BLaER1 treated with 17β-estradiol and CSF1 and Interleukin-3, amounts not matched to agents 10 nM and 100 nM (cell line): ENCODE data around the gene GAMT.

ENCODE experiments used
- H3K27ac ChIP-seq, 11 experiments: shearing (Covaris generic); formaldehyde crosslinking; 2 replicates each; pipeline ENCODE4 v1.8.1; 2022
- H3K27me3 ChIP-seq, 11 experiments: shearing (Covaris generic); formaldehyde crosslinking; 2 replicates each; pipeline ENCODE4 v1.8.1; 2022
- H3K36me3 ChIP-seq, 11 experiments: shearing (Covaris generic); formaldehyde crosslinking; 2 replicates each; pipeline ENCODE4 v1.8.1; 2022
- H3K4me1 ChIP-seq, 10 experiments: shearing (Covaris generic); formaldehyde crosslinking; 2 replicates each; pipeline ENCODE4 v1.8.1; 2022
- H3K4me2 ChIP-seq, 11 experiments: shearing (Covaris generic); formaldehyde crosslinking; 2 replicates each; pipeline ENCODE4 v1.8.1; 2022
- H3K4me3 ChIP-seq, 10 experiments: shearing (Covaris generic); formaldehyde crosslinking; 2 replicates each; pipeline ENCODE4 v1.8.1; 2022
- H3K9ac ChIP-seq, 11 experiments: shearing (Covaris generic); formaldehyde crosslinking; 2 replicates each; pipeline ENCODE4 v1.8.1; 2022
- H3K9me3 ChIP-seq, 11 experiments: shearing (Covaris generic); formaldehyde crosslinking; replicated peaks in 1 of 11; 2 replicates each; pipeline ENCODE4 v1.8.1; 2022
- H4K20me1 ChIP-seq, 11 experiments: shearing (Covaris generic); formaldehyde crosslinking; 2 replicates each; pipeline ENCODE4 v1.8.1; 2022
- Cebpa-rat ChIP-seq, 11 experiments: shearing (Covaris generic); IDR thresholded peaks; 2 replicates each; pipeline ENCODE4 v1.8.1; 2022

GAMT gene

DNA sequence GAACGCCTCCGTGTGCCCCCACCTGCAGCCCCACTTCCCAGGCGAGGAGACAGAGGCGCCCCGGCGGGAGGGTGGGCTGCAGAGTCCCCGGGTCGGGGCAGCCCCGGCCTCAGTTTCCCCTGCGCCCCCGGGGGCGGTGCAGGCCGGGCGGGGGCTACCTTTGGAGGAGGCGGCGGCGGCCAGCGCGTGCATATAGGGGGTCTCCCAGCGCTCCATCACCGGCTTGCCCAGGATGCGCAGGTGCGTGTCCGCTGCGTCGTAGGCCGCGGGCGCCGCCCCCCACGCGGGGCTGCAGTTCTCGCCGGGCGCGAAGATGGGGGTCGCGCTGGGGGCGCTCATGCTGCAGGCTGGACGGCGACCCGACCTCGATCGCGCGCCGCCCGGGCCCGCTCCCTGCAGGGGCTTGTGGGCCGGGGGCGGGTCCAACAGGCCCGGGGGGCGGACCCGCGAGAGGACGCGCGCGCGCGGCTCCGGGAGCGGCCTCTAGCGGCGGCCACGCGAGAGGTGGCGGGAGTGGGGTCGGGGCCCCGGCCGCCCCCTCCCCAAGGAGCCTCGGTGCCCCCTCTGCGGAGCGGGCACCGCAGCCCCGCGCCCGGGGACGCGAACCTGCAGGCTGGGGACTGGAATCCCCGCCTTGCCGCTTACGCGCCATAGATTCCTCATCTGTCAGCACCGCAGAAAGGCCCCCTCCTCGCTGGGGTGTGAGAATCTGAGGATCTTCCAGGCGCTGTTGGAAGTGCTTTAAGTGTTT is at the start of gene GAMT:
Gene GAMT (minus strand): TSS at position 405 of the 751 bp plus-strand sequence. CDS start 66 bp downstream, at position 339.
- TF ChIP-seq Cebpa-rat (IDR thresholded peaks at IDR 0.05): no peak
- H3K4me2 ChIP-seq: peak within 1 kb of the TSS; percentile 93 to 100 (median 97)
- H3K36me3 ChIP-seq: peaks cover 0 to 17% (median 0%) of the 10 kb centered on the region in 11 experiments; a peak in 5 of 22 replicates
- peak within 1 kb of the TSS in 9 of 11 experiments; percentile 48 to 73 (median 62); a peak in 18 of 22 replicates for H3K27ac ChIP-seq
- H4K20me1 ChIP-seq: peaks cover 0 to 43% (median 27%) of the 10 kb centered on the region in 11 experiments; a peak in 15 of 22 replicates
- peak within 1 kb of the TSS; percentile 73 to 91 (median 81) for H3K4me3 ChIP-seq
- peaks cover 58 to 79% (median 72%) of the 10 kb centered on the region in 10 experiments for H3K4me1 ChIP-seq
- no peaks in the 10 kb centered on the region for H3K9me3 ChIP-seq
- no peaks in the 10 kb centered on the region for H3K27me3 ChIP-seq
- peak within 1 kb of the TSS; percentile 66 to 86 (median 79) for H3K9ac ChIP-seq

DNA sequence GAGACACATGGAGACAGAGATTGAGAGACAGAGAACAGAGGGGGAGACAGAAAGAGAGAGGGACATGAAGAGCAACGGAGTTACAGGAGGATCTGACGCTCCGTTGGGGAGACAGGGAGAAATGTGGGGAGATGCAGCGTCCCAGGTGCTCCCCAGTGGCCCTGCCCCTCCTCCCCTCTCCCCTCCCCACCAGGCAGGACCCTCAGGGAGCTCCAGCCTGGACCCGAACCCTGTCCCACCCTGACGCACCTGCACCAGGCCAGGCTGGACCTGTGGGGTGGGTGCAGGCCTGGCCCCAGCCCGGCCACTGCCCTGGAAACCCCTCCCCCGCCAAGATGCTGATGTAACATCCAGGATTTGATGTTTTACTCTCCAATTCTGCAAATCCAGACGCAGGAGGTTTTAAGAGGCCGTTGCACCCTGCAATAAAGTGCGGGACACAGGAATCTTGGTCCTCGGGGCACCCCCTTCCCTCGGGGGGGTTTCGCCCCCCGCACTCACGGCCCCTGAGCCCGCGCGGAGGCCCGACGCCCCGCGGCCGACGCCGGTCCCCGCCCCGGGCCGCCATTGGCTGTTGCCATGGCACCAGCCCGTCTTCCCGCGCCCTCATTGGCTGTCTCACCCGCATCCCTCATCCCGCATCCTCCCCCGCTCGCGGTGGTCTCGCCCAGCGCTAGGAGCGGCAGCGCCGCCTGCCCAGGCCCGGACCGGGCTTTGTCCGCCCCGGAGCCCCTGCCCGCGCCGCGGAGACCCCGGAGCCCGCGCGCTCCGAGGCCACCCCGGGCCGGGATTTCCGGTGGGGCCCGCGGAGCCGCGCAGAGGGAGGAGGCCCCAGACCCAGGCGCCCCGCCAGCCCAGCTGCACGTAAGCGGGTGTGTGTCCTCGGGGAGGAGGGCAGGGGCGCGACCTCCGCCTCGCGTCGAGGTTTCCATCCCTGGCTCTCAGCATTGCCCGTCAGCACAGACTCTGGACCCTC is 48.4 kb upstream of the GAMT start, which contains the start of gene APC2:
Gene APC2 (plus strand): TSS at position 655 of the 976 bp plus-strand sequence. CDS start 2,881 bp downstream, outside the sequence.
- H3K4me3 ChIP-seq: peak within 1 kb of the TSS in 7 of 10 experiments; percentile 17 to 54 (median 42); a peak in 11 of 20 replicates
- peaks cover 0 to 3% (median 0%) of the 10 kb centered on the region in 11 experiments; a peak in 2 of 22 replicates for H3K9me3 ChIP-seq
- 0 out of 22 replicates have a peak within 1 kb of the TSS, but pooled peaks of 1 of the 11 experiments have one; percentile 44 for H3K9ac ChIP-seq
- no peaks in the 10 kb centered on the region for H3K36me3 ChIP-seq
- TF ChIP-seq Cebpa-rat (IDR thresholded peaks at IDR 0.05): no peak
- peaks cover 24 to 52% (median 35%) of the 10 kb centered on the region in 10 experiments; a peak in 18 of 20 replicates for H3K4me1 ChIP-seq
- peak within 1 kb of the TSS in 9 of 11 experiments; percentile 18 to 76 (median 64); a peak in 18 of 22 replicates for H3K4me2 ChIP-seq
- H3K27me3 ChIP-seq: peaks cover 93 to 100% (median 96%) of the 10 kb centered on the region in 11 experiments
- H4K20me1 ChIP-seq: peaks cover 26 to 98% (median 82%) of the 10 kb centered on the region in 11 experiments; a peak in 21 of 22 replicates
- no peak within 1 kb of the TSS for H3K27ac ChIP-seq

DNA sequence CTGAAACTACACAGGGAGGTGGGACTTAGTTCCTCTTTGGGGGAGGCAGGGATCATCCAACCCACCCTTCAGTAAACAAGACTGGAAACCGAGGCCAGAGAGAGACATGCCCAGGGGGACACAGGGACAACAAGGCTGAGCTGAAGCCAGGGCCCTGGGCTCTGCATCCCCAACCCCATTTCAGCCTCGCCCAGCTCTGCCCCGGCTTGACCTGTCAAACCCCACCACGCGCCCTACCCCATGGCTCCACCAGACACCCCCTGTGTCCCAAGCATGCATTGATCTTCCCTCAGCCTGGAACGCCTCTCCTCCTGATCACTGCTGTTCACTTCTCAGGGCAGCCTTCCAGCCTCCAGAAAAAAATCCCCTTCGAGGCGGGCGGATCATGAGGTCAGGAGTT is 46.6 kb upstream of the GAMT start:
- Histone ChIP-seq H3K27ac (no peak overlapping the region), H3K4me2 (no peak overlapping the region), H3K4me1 (peaks cover 24 to 51% (median 34%) of the 10 kb centered on the region in 10 experiments), H3K9ac (no peak overlapping the region), H3K9me3 (peaks cover 0 to 3% (median 0%) of the 10 kb centered on the region in 11 experiments; a peak in 2 of 22 replicates), H3K27me3 (peaks cover 78 to 84% (median 79%) of the 10 kb centered on the region in 11 experiments), H3K36me3 (peaks cover 0 to 6% (median 4%) of the 10 kb centered on the region in 11 experiments; a peak in 16 of 22 replicates), H3K4me3 (no peak overlapping the region), H4K20me1 (peaks cover 41 to 100% (median 88%) of the 10 kb centered on the region in 11 experiments; a peak in 21 of 22 replicates)
- no peak for TF ChIP-seq Cebpa-rat (IDR thresholded peaks at IDR 0.05)

DNA sequence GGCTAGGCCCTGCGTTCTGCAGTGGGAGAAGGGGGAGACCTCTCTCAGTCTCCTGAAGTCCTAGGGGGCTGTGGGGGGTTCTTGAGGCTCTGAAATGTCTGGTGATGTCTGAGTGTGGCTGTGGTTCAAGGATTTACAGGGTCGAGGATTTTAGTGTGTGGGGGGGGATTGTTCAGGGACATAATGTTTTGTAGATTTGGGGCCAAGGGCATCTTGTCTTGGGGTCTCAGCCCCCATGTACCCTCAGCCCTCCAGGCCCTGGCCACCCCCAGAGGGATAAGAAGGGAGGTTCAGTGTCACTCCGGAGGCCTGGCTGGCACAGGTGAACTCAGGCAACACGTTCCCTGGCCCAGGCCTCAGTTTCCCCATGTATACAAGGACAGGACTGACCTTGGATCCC is 46.2 kb upstream of the GAMT start:
- no peak overlapping the region for H3K4me2 ChIP-seq
- no peak overlapping the region for H3K27ac ChIP-seq
- TF ChIP-seq Cebpa-rat (IDR thresholded peaks at IDR 0.05): no peak
- H3K4me3 ChIP-seq: no peak overlapping the region
- H3K36me3 ChIP-seq: peaks cover under 1 to 11% (median 9%) of the 10 kb centered on the region in 11 experiments; a peak in 21 of 22 replicates
- no peak overlapping the region for H3K9ac ChIP-seq
- H3K9me3 ChIP-seq: peaks cover 0 to 3% (median 0%) of the 10 kb centered on the region in 11 experiments; a peak in 2 of 22 replicates
- H4K20me1 ChIP-seq: peaks cover 45 to 100% (median 88%) of the 10 kb centered on the region in 11 experiments; a peak in 21 of 22 replicates
- peaks cover 73 to 80% (median 75%) of the 10 kb centered on the region in 11 experiments for H3K27me3 ChIP-seq
- peaks cover 23 to 53% (median 36%) of the 10 kb centered on the region in 10 experiments for H3K4me1 ChIP-seq

DNA sequence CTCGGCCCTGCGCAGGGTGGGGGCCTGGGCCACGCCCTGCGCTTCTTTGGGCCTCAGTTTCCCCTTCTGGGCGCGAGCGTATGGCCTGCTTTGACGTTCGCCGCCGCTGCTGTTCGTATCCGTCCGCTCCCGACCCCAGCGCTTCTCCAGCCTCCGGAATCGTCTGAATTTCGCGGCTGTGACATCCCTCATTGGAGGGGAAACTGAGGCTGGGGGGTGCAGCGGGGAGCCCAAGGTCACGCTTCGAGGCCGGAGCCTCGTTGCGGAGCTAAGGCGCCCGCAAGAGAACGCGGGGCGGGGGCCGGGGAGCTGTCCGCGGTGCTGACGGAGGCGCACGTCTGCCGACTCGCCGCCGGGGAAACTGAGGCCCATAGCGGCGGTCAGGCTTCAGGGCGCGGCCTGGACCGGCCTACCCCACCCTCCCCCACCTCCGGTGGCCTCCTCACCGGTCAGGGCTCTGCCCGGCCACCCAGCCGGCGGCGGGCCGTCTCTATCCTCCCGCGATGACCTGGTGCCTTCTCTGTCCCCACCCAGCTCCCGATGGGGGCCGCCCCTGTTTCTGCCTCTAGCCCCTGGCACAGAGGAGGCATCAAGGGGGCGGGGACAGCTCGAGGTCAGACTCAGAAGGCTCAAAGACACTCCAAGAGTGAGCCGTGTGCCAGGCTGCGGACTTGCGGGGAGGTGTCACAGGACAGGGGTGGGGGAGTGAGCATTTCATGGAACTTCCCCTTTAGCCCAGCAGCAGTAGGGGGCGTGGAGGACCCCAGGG is 45.6 kb upstream of the GAMT start:
- no peak for TF ChIP-seq Cebpa-rat (IDR thresholded peaks at IDR 0.05)
- peaks cover 67 to 74% (median 69%) of the 10 kb centered on the region in 11 experiments for H3K27me3 ChIP-seq
- H3K4me1 ChIP-seq: peaks cover 23 to 59% (median 40%) of the 10 kb centered on the region in 10 experiments
- H3K4me2 ChIP-seq: peak overlapping the region in 6 of 11 experiments; percentile 1 to 29 (median 23); a peak in 4 of 22 replicates
- H3K36me3 ChIP-seq: peaks cover 7 to 17% (median 15%) of the 10 kb centered on the region in 11 experiments
- no peak overlapping the region for H3K4me3 ChIP-seq
- peaks cover 0 to 3% (median 0%) of the 10 kb centered on the region in 11 experiments; a peak in 2 of 22 replicates for H3K9me3 ChIP-seq
- peaks cover 51 to 100% (median 90%) of the 10 kb centered on the region in 11 experiments for H4K20me1 ChIP-seq
- no peak overlapping the region for H3K9ac ChIP-seq
- H3K27ac ChIP-seq: no peak overlapping the region

DNA sequence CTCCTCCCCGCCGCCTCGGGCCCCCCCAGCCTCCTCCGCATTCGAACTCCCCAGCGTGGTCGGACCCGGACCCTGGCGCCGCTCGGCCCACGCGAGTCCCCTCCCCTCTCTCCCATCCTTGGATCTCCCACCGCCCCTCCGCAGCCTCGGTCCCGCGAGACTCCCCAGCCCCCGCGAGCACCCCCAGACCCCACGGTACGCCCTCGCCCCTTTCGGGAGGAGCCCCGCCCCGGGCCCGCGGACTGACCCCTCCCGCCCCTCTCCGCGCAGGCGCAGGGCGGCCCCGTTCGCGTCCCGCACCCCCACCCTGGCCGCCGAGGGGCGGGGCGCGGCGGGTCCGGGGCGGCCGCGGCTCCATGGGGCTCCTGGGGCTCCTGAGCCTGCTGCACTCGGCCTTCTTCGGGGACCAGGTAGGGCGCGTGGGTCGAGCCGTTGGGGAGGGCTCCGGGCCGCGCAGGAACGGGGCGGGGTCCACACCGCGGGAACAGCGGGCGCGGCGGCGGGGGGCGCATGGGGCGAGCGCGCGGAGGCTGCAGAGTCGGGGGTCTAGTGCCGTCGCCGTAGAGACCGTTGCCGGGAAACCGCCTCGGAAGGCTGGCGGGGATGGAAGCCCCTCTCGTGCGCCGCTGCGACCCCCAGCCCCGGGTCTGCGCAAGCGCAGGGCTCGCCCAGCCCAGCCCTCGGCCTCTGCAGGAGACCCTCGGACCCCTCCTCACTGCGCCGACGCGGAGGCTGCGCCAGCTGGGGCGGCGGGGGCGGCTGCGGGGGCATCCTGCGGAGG is 44.8 kb upstream of the GAMT start:
- peaks cover 29 to 67% (median 48%) of the 10 kb centered on the region in 10 experiments for H3K4me1 ChIP-seq
- no peak overlapping the region for H3K9ac ChIP-seq

More for the DNA sequence above, 44.8 kb upstream of the GAMT start:
- Histone ChIP-seq H3K36me3 (peaks cover 15 to 25% (median 23%) of the 10 kb centered on the region in 11 experiments), H4K20me1 (peaks cover 59 to 100% (median 96%) of the 10 kb centered on the region in 11 experiments), H3K4me3 (no peak overlapping the region), H3K4me2 (peak overlapping the region in 6 of 11 experiments; percentile 1 to 29 (median 23); a peak in 4 of 22 replicates), H3K27me3 (peaks cover 60 to 66% (median 61%) of the 10 kb centered on the region in 11 experiments), H3K27ac (no peak overlapping the region), H3K9me3 (peaks cover 0 to 3% (median 0%) of the 10 kb centered on the region in 11 experiments; a peak in 2 of 22 replicates)
- no peak for TF ChIP-seq Cebpa-rat (IDR thresholded peaks at IDR 0.05)
